HG03196 (cell line): Measurements from ENCODE around the gene ATP9A.

Experiments
- ATAC-seq: cut with Tn5 transposase; IDR thresholded peaks from one replicate; pipeline ENCODE4 v1.9.1; 2021; ENCODE audit not compliant: unreplicated experiment

Gene ATP9A

DNA sequence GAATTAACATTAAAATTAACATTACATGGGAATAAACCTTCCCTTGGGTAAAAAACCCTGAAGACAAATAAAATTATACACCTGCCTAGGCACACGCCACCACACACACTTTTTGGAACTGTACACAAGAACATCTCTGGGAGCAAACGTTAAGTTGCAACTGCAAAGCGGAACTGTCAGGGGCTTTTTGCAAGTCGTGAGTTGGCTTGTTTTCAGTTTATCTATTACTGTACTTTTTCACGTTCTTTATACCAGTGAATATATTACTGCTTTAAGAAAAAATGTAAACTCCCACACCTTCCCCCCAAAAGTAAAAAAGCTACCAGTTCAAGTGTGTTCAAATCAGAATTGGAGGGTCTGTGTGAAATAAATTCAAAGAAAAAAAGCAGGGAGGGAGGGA, 160.1 kb downstream of the ATP9A start:
- ATAC-seq = no peak

DNA sequence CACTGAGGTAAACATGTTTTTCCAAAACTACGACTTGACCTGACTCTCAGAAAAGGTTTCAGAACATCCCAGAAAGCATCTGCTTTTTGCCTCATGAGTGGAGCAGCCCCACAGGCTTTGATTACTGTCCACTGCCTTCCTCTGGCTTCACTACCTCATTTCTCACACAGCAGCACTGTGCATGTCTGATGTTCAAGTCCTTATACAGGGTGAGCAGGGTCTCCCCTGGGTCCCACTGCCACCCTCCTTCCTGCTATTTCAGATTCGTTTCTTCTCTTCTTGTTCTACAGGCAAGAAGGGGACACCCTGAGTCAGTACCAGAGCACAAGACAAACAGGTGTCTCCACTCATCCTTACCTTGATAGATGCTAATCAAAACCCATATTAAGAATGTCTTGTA, 161.0 kb downstream of the ATP9A start:
- no peak for ATAC-seq

DNA sequence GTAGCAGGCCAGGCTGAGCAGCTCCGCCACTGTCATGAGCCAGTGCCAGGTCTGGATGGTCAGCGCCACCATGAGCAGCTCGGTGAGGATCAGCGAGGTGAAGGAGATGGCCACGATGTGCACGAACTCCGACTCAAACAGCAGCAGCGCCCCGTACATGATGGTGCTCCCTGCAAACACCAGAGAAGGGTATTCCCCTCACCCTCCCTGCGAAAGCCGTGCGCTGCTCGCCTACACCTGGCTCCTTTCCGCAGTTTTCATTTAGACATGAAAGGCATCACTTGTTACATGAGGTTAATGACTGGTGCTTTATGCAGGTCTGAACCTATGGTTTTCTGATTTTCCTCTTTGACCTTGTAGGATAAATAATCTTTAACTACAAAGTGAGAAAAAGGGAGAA, 163.3 kb downstream of the ATP9A start:
- ATAC-seq = no peak

DNA sequence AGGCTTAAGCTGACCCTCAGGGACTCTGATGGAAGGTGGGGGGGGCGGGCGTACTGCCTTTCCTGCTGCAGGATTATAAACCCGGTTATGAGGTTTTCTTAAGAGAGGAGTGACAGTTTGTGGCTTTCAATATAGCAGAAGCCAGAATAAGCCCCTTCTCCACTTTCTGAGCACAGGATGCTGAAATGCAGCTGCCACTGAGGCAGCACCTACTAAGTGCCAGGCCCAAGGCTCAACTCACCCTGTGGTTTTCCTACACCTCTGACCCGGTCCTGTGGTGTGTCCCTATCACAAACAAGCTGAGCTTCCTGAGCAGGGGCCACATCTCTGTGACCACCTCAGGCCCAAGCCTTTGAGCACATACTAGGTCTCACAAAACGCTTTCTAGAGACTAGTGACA, 166.1 kb downstream of the ATP9A start:
- no peak for ATAC-seq

DNA sequence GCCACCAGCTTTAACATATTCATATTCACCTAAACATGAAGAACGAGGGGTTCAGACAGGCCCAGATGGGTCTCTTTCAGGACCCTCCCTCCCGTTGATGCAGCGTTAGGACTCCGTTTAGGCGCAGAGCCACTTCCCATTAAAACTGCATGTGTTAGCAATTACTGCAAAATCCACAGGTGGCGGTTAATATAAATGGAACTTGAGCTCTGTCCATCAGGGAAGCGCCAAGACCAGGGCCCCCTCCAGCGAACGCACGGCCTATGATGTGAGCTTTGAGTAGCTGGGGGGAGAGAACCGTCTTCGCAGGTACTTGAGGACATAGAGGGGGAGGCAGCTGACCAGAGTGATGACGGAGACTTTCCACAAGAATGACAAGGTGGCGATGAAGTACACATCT, 167.2 kb downstream of the ATP9A start:
- no peak for ATAC-seq

DNA sequence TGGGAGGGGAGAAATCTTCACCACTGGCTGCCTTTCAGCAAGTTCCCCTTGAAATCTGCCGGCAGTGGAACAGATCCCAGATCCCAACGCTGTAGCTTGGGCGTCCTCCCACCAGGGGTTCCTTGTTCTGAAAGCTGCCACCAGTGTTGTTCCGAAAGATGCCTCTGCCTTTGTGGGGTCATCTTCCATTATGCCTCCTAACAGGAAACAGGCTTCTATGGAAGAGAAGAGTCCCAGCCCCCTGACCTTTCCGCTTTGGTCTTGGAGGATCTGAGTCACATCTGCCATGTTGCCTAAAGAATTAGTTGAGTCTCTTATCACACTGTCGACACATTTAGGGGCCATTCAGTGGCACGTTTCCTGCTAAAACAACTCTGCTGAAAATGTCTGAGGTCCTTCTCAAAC, 168.2 kb downstream of the ATP9A start:
- no peak for ATAC-seq

DNA sequence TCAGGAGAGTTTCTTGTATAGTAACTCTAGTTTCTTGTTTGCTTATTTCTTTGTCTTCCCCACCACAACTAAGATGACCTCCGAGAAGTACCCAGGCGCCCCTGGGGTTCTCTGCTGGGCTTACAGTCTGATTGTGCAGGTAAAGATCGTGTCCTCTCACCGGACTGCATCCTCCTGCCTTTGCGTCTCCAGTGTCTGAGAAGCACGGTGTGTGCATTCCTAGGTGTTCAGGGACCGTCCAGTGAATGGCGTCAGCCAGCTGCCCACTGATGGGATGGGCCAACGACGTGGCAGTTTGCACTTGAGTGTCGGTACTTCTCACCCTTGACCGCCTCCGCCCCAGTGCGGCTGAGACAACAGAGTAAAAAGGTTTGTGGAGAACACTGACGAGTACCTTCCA, 169.6 kb downstream of the ATP9A start:
- no peak for ATAC-seq

DNA sequence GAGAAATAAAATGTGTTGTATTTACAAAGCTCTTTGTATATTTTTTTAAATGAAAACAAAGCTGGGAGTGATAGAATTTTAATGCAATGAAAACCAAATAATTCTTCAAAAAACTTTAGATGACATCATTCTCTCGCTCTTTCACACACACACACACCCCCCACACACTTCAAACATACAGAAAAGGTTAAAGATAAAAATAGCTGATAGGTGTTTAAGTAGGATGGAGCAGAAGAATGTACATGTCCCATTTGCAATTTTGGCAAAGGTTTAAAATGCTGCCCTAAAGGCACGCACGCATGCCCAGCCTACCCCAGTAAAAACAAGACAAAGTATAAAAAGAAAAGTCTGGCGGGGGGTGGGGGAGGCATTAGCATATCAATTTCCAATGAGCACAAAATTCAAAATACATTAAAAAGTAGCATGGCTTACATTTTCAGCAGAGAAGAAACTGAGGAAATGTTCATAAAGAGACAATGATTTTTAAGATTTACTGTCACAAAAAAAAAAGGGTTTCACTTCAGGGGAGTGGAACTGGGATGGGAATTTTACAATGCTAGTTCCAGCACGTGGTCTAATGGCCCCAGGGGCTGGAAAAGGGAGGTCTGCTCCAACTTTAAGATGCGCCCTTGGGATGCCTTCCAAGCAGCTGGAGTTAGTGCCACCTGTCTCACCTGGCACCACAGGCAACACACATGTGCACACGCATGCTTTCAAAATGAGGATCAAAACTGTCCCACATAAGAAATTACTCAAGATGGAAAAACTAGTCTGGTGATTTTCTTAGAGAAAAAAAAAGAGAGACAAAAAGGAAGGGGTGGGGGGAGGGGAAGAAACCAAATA, 170.6 kb downstream of the ATP9A start:
- no peak for ATAC-seq

DNA sequence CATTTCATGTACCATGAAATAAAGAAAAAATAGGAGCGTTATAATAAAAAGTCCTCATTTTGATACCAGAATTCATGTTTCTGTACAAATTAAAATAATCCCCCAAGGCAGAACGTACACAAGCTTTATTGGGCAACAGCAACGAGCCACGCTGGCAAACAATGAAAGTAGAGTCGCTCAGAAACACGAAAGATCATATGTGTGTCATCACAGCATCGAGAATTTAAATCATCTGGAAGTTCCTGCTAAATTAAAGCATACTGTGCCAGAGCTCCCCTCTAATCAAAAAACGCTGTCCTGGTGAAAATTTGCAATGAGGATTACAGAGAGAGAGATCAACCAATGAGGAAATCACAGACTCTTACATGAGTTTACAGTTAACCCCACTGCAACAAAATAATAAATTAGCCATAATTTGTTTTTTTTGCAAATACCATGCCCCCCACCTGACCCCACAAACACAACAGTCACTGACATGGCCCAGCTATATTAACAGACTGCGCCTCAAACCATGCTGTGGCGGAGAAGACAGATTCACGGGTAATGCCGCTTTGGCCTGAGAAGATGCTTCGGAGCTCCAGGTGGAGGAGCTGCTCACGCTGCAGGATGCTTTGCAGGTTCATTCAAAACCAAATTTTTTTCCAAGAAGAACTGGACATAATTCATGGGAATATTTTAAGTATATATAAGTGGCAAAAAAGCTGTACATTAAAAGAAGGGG, 171.4 kb downstream of the ATP9A start:
- ATAC-seq = no peak

DNA sequence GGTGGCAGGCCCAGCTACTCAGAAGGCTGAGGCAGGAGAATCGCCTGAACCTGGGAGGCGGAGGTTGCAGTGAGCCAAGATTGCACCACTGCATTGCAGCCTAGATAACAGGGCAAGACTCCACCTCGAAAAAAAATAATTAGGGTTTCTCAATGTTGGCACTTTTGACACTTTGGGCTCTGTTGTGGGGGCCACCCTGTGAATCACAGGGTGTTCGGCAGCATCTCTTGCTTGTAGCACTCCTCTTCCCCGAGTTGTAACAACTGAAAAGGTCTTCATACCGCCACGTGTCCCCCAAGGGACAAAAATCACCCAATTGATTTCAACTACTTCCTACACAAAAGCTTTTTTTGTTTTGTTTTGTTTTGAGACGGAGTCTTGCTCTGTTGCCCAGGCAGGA, 172.4 kb downstream of the ATP9A start:
- no peak for ATAC-seq

DNA sequence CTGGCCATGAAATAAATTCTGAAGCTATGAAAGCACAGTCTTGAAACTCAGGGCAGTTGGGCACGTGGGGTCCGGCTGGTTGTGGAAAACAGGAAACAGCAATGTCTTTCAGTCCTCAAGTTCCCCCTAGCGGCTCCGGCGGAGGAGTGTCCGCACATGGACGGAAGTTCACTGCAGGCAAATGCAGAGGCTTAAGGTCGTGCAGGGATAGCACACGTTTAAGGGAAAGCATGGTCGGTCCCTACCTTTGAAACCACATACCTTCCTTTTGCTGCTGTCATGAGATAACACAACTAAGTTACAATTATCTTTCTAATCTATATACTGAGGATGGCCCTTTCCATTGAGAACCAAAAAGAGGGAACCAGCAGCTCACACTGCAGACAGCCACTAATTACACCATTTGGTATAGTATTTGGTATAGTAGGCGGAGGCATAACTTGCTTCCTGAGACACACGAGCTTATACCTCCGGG, 173.1 kb downstream of the ATP9A start:
- peak; percentile 79 for ATAC-seq

DNA sequence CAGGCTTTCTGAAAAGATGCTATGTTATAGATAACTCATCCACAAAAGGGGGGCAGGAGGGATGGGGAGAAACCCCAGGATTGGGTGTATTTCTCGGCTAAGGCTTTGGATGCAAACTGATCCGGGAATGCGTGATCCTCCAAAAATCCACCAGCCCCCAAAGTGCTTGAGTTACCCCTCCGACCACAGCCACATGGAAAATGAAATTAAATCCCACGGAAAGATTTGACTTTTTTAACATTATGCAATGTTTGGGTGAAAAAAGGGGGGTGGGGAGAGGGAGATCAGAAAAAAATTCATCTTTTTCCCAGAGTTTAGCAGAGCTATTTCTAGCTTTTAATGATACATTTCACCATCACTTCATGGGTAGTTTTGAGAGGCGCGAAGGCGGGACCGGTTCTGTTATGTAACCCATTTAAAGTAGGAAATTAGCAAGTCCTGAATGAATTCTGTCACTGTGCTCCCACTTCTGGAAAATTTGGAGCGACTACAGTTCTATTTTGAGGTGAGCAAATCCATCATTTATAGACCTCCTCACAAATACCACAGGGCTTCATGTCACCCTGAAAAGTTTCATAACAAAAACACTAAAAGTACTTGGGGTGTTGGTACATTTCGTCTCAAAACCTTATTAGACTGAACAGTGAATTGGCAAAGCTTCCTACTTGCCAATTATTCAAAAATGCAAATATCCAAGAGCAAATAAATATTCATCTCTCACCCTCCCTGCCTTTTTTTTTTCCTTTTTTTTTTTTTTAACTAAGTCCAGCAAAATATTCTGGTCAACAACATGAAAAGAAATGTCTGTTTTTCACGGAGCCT, 173.7 kb downstream of the ATP9A start:
- ATAC-seq = no peak

DNA sequence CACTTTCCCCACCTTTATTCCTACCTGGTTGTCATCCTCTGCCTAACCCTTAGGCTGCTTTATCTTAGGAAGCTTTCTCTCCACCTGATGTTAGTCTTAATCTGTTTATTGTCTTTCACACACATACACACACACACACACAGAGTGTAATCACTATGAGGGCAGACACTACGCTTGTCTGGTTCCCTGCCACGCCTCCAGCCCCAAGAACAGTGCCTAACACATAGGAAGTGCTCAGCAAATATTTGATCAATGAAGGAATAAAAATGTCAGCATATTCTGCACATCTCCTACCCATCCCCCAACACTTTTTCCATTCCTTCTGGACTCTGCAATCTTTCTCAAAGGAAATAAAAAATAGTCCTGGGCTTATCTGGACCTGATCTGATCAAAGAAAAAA, 174.6 kb downstream of the ATP9A start:
- no peak for ATAC-seq

DNA sequence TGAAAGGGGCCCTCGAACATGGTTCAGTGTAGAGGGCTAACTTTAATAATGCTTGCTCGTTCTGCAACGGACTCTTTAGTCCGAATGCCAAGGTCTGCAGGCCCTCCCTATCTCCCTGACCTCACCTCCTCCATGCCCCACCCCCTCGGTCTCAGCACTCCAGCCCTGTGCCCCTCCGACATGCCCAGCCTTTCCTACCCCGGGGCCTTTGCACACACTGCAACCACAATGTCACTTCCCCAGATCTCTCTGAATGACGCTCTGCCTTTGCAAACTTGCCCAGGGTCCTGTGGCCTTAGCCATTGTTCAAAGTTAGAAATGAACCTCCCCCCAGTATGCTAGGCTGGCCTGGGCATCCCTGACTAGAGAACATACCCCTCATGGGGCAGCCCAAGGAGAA, 175.6 kb downstream of the ATP9A start:
- no peak for ATAC-seq

DNA sequence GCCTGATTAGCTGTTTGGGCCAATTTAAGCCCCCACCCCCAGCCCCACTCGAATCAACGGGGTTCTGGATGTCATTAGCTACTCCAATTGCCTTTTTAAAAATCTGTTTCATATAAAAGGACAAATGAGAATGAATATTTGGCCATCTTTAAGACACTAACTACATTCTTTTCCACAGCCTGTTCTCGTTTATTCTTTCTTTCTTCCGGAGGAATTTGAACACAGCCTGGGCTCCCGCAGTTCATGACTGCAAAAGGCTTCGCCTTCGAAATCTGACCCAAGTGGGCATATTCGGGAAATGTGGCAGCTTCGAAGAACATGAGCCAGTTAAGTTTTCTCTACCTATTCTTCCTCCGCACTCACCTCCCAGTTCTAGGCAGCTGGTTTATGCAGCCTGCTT, 176.3 kb downstream of the ATP9A start:
- no peak for ATAC-seq

DNA sequence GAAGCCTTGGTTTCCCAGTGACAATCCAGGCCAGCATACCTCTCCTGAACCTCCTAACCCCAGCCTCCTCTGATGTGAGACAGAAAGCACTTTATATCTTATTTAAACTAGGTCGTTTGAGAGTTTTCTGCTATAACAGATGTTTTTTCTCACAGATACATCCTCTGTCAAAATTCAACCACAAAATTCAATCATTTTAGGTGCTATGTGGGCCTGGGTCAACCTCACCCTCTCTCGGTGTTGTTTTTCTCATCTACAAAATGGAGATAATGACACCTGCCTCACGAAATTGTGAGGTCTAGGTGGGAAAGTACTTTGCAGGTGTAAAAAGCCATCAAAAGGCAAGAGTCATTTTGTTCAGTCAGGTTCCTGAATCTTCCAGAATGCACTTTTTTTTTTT, 179.4 kb downstream of the ATP9A start:
- ATAC-seq = no peak

DNA sequence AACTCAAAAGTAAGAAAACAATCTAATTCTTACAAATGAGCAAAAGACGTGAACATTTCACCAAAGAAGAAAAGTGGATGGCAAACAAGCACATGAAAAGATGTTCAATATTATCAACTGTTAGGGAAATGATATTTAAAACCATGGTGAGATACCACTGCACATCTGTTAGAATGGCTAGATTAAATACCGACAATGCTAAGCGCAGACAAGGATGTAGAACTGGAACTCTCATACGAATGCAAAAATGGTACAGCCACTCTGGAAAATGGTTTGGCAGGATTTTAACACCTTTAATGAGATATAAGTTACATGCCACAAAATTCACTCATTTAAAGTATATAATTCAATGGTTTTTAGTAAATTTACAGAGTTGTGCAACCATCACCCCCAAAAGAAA, 181.0 kb downstream of the ATP9A start:
- no peak for ATAC-seq

DNA sequence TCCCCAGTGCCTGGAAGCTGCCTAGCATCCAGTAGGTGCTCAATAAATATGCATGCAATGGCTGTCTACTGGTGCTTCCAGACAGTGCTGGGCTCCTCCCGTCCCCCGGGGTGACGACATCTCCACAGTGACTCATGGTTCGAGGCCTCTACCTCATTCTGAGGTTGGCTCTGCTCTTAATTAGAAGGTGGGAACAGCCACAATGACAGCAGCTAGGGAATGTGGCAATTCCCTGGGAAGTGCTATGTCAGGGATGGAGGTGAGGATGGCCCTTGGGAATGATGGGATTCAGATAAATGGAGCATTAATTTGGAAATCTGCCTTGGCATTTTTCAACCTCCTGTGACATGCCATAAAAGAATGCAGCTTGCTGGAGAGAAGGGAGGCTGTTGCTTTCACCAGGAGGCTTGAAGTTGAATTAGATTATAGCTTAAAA, 182.2 kb downstream of the ATP9A start:
- no peak for ATAC-seq

DNA sequence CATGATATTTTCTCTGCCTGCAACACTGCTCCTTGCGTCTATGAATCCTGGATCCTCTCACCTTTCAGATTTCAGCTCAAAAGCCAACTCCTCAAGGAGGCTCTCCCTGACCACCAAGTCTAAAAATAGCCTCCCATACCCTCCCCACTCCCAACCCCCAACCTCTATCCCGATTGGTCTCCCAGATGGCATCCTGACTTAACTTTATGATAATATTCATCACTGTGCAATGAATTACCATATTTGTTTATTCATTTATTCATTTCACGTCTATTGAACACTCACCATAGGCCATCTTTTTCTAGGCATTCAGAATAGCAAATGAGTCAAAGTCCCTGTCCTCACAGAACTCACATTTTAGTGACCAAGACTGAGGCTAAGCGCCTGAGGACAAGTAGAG, 183.0 kb downstream of the ATP9A start:
- no peak for ATAC-seq

DNA sequence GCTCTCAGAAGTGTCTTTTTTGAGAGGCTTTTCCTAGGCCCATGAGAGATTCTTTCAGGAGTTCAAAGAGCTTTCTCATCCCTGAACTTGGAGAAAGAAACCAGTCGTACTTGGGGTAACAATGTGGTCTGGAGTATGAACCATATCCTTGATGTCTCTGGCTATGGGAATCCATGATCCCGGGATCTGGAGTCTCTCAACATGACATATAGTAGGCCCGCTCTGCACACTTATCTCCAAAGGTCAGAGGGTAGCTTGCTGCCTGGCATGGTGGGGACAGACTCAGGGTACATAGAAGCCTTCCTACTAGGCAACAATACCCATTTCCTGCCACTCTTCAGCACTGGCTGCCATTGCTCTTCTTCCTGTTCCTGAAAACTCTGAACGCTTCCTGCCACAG, 183.5 kb downstream of the ATP9A start:
- ATAC-seq = no peak

DNA sequence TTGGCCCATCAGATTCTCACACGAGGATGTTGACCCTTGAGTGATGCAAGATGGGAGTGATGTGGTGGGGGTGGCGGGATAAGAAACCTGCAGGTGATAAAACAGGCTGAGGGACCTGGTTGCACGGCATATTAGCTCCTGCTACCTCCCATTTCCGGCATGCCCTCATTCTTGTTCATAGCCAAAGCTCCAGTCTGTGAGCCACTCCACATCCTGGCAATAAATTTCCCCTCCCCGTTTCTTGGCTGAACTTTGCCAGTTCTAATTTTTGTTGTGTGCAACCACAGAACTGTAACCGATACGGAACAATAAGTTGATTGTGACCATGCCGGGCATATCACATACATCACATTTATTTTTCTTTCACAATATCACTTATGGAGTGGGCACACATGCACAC, 184.1 kb downstream of the ATP9A start:
- no peak for ATAC-seq

DNA sequence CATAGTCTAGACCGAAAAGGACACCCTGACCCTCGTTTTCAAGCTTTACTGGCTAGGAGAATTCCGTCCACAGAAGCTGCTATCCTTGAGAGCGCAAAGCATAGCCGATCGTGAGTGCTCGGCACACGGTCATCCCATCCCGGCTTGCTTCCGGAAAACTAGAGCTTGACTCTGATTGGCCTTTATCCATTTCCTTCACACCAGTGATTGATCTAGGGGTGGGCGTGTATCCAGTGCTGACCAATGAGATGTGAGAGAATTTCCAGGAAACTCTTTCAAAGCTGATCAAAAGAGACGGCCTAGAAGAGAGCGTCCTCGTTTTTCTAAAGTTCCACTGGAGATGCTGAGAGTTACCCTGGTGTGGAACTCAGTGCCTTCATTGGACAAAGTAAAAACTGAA, 184.7 kb downstream of the ATP9A start:
- ATAC-seq = no peak
